ENCODE results near the gene MAFB.

Gene MAFB

GRCh38 chr20:40681165-40681564 is 7.9 kb downstream of the MAFB start:
- DNase-seq (ENCODE audit: low spot score): no peak

GRCh38 chr20:40680161-40680959 is 8.7 kb downstream of the MAFB start:
- no peak for DNase-seq (ENCODE audit: low spot score)

GRCh38 chr20:40679184-40679583 is 9.9 kb downstream of the MAFB start:
- DNase-seq (ENCODE audit: low spot score): no peak

- DNase-seq (ENCODE audit: low spot score): no peak
Measured at GRCh38 chr20:40678286-40678875, 10.7 kb downstream of the MAFB start.

- no peak for DNase-seq (ENCODE audit: low spot score)
Measured at GRCh38 chr20:40677343-40677924, 11.6 kb downstream of the MAFB start.

- no peak for DNase-seq (ENCODE audit: low spot score)
Measured at GRCh38 chr20:40676491-40677269, 12.4 kb downstream of the MAFB start.

GRCh38 chr20:40675599-40676221 is 13.3 kb downstream of the MAFB start:
- no peak for DNase-seq (ENCODE audit: low spot score)

GRCh38 chr20:40673442-40673841 is 15.6 kb downstream of the MAFB start:
- no peak for DNase-seq (ENCODE audit: low spot score)

GRCh38 chr20:40672095-40672494 is 16.9 kb downstream of the MAFB start:
- DNase-seq (ENCODE audit: low spot score): no peak

- DNase-seq (ENCODE audit: low spot score): no peak
Measured at GRCh38 chr20:40670253-40670652, 18.8 kb downstream of the MAFB start.

- DNase-seq (ENCODE audit: low spot score): no peak
Measured at GRCh38 chr20:40669692-40670091, 19.3 kb downstream of the MAFB start.

GRCh38 chr20:40668449-40669228 is 20.4 kb downstream of the MAFB start:
- DNase-seq (ENCODE audit: low spot score): no peak

GRCh38 chr20:40667503-40667902 is 21.5 kb downstream of the MAFB start:
- DNase-seq (ENCODE audit: low spot score): no peak

GRCh38 chr20:40666336-40666735 is 22.7 kb downstream of the MAFB start:
- no peak for DNase-seq (ENCODE audit: low spot score)

- no peak for DNase-seq (ENCODE audit: low spot score)
Measured at GRCh38 chr20:40664891-40665290, 24.1 kb downstream of the MAFB start.

GRCh38 chr20:40663991-40664880 is 24.8 kb downstream of the MAFB start:
- no peak for DNase-seq (ENCODE audit: low spot score)

GRCh38 chr20:40663304-40663790 is 25.7 kb downstream of the MAFB start:
- DNase-seq (ENCODE audit: low spot score): no peak

GRCh38 chr20:40659567-40659966 is 29.5 kb downstream of the MAFB start:
- DNase-seq (ENCODE audit: low spot score): no peak

- no peak for DNase-seq (ENCODE audit: low spot score)
Measured at GRCh38 chr20:40658509-40658908, 30.5 kb downstream of the MAFB start.

- no peak for DNase-seq (ENCODE audit: low spot score)
Measured at GRCh38 chr20:40657526-40657925, 31.5 kb downstream of the MAFB start.
